NCI-H146 treated with DMSO at 0.1 percent for 48 hours (cell line): ENCODE results near the gene SPART.
A peak's percentile ranks its signal among the peaks of the same experiment; 100 is the strongest.

ENCODE experiments used
- DNase-seq: peaks from one replicate; lab custom pipeline; 2025; ENCODE audit not compliant: unreplicated experiment; lab: John Stamatoyannopoulos, UW

Gene SPART

GRCh38 chr13:36346222-36347083 is at the start of gene SPART:
Gene SPART, minus strand, starts transcription at chr13:36346394. Its CDS starts 10,564 bp downstream, at chr13:36335830.
- DNase-seq = peak; percentile 92

- peak; percentile 43 for DNase-seq
Measured at GRCh38 chr13:36395280-36395679, 49.1 kb upstream of the SPART start.

- DNase-seq = no peak
Measured at GRCh38 chr13:36385489-36385888, 39.3 kb upstream of the SPART start.

GRCh38 chr13:36382030-36382429 is 35.8 kb upstream of the SPART start:
- DNase-seq = no peak

- no peak for DNase-seq
Measured at GRCh38 chr13:36377826-36378468, 31.8 kb upstream of the SPART start.

GRCh38 chr13:36374063-36374462 is 27.9 kb upstream of the SPART start:
- no peak for DNase-seq

GRCh38 chr13:36371185-36371584 is 25.0 kb upstream of the SPART start:
- no peak for DNase-seq

GRCh38 chr13:36370108-36370429 is 23.9 kb upstream of the SPART start:
- no peak for DNase-seq

GRCh38 chr13:36369268-36370107 is 23.3 kb upstream of the SPART start:
- no peak for DNase-seq

- DNase-seq = no peak
Measured at GRCh38 chr13:36366031-36366430, 19.8 kb upstream of the SPART start.

GRCh38 chr13:36363366-36363863 is 17.2 kb upstream of the SPART start:
- DNase-seq = no peak

GRCh38 chr13:36362914-36363313 is 16.7 kb upstream of the SPART start:
- DNase-seq = no peak

- DNase-seq = no peak
Measured at GRCh38 chr13:36362251-36362650, 16.1 kb upstream of the SPART start.

- no peak for DNase-seq
Measured at GRCh38 chr13:36360903-36361302, 14.7 kb upstream of the SPART start.

GRCh38 chr13:36359301-36359950 is 13.2 kb upstream of the SPART start:
- no peak for DNase-seq

GRCh38 chr13:36358175-36358718 is 12.1 kb upstream of the SPART start:
- no peak for DNase-seq

GRCh38 chr13:36357692-36358091 is 11.5 kb upstream of the SPART start:
- no peak for DNase-seq

GRCh38 chr13:36357231-36357630 is 11.0 kb upstream of the SPART start:
- no peak for DNase-seq

- no peak for DNase-seq
Measured at GRCh38 chr13:36356058-36356457, 9.9 kb upstream of the SPART start.

GRCh38 chr13:36355632-36356031 is 9.4 kb upstream of the SPART start:
- DNase-seq = no peak
